IMR-90 (cell line): Measurements from ENCODE around the gene PTPRH. TPM values are rescaled to one million over a fixed set of nuclear protein-coding genes. Genes with fewer than 3 reads are reported as not detected.

Experiments
- ATAC-seq: fragments of 200-7000 bp; cut with Tn5 transposase; 2 replicates; pipeline ENCODE4 v1.9.1; 2020; ENCODE audit warnings: low read depth, mild to moderate bottlenecking, moderate library complexity
- BruUV-seq: library from RNA; stranded (reverse); fragments of 400-500 nt; replicated peaks from 2 replicates; lab custom pipeline; 2021; lab: Mats Ljungman, UMichigan
- CTCF ChIA-PET: fragments of 300-600 bp; formaldehyde crosslinking; extraction: SDS; loops from one replicate; lab custom pipeline; 2021; ENCODE audit warnings: antibody characterized with exemption; lab: Yijun Ruan, JAX
- POLR2A ChIA-PET: fragments of 300-600 bp; sonication (Branson Sonifier 250); formaldehyde crosslinking; loops from one replicate; lab custom pipeline; 2022; ENCODE audit warnings: antibody characterized with exemption; ENCODE audit not compliant: unreplicated experiment; lab: Charles Lee
- DNase-seq: peaks from one replicate; pipeline ENCODE4 v3.0.0; 2013
- H2AFZ ChIP-seq: replicated peaks from 2 replicates; pipeline ENCODE3; 2013; ENCODE audit warnings: low read length, mild to moderate bottlenecking; ENCODE audit not compliant: poor library complexity
- H2AK5ac ChIP-seq: 2 replicates; pipeline ENCODE4 v1.6.1; 2013; ENCODE audit warnings: low read depth, low read length, inconsistent platforms
- H2AK9ac ChIP-seq: replicated peaks from 2 replicates; pipeline ENCODE3; 2013; ENCODE audit warnings: mild to moderate bottlenecking, low read depth, low read length, moderate library complexity; ENCODE audit not compliant: poor library complexity
- H2BK120ac ChIP-seq: 2 replicates; pipeline ENCODE4 v1.6.1; 2013; ENCODE audit warnings: low read depth, low read length, inconsistent platforms
- H2BK15ac ChIP-seq: 3 replicates; pipeline ENCODE4 v1.6.1; 2013; ENCODE audit warnings: low read depth, low read length, inconsistent platforms
- H2BK20ac ChIP-seq: 2 replicates; pipeline ENCODE4 v1.6.1; 2013; ENCODE audit warnings: low read depth, mild to moderate bottlenecking, inconsistent platforms, low read length, moderate library complexity
- H2BK5ac ChIP-seq: 2 replicates; pipeline ENCODE4 v1.6.1; 2013; ENCODE audit warnings: mild to moderate bottlenecking, low read depth, low read length, inconsistent platforms; ENCODE audit not compliant: poor library complexity, severe bottlenecking
- H3K14ac ChIP-seq: replicated peaks from 2 replicates; pipeline ENCODE4 v1.6.1; 2013; ENCODE audit warnings: low read depth, low read length, inconsistent platforms
- H3K18ac ChIP-seq: 2 replicates; pipeline ENCODE4 v1.6.1; 2013; ENCODE audit warnings: low read depth, low read length, control low read depth
- H3K23ac ChIP-seq: 2 replicates; pipeline ENCODE4 v1.6.1; 2013; ENCODE audit warnings: low read depth, low read length, inconsistent platforms
- H3K27ac ChIP-seq: 2 replicates; pipeline ENCODE4 v1.5.1; 2013; ENCODE audit warnings: mild to moderate bottlenecking, control low read depth, low read length; ENCODE audit not compliant: insufficient read depth
- H3K27me3 ChIP-seq: 2 replicates; pipeline ENCODE4 v1.6.1; 2013; ENCODE audit warnings: low read length; ENCODE audit not compliant: control insufficient read depth, insufficient read depth
- H3K36me3 ChIP-seq: 2 replicates; pipeline ENCODE4 v1.6.1; 2013; ENCODE audit warnings: low read length, mixed read lengths; ENCODE audit not compliant: control insufficient read depth, insufficient read depth
- H3K4ac ChIP-seq: 2 replicates; pipeline ENCODE4 v1.6.1; 2013; ENCODE audit warnings: low read depth, low read length, inconsistent platforms
- H3K4me1 ChIP-seq: 2 replicates; pipeline ENCODE4 v1.6.1; 2013; ENCODE audit warnings: low read length, mixed read lengths; ENCODE audit not compliant: control insufficient read depth, insufficient read depth
- H3K4me2 ChIP-seq: 2 replicates; pipeline ENCODE4 v1.6.1; 2013; ENCODE audit warnings: low read depth, mild to moderate bottlenecking, control low read depth, low read length, moderate library complexity
- H3K4me3 ChIP-seq: 2 replicates; pipeline ENCODE4 v1.5.1; 2013; ENCODE audit warnings: low read depth, mild to moderate bottlenecking, control low read depth, low read length, moderate library complexity; ENCODE audit not compliant: insufficient read depth
- H3K56ac ChIP-seq: 2 replicates; pipeline ENCODE4 v1.6.1; 2013; ENCODE audit warnings: low read length, inconsistent platforms; ENCODE audit not compliant: insufficient read depth; ENCODE audit errors: extremely low read depth
- H3K79me1 ChIP-seq, 2 experiments: 2 replicates each; pipeline ENCODE4 v1.6.1; 2013; ENCODE audit warnings: low read length in 2 of 2, inconsistent platforms in 1 of 2, low read depth in 1 of 2
- H3K9ac ChIP-seq: 2 replicates; pipeline ENCODE4 v1.6.1; 2013; ENCODE audit warnings: low read depth, low read length, control low read depth
- H3K9me1 ChIP-seq: 2 replicates; pipeline ENCODE4 v1.6.1; 2013; ENCODE audit warnings: low read length, inconsistent platforms; ENCODE audit not compliant: insufficient read depth
- H3K9me3 ChIP-seq: 2 replicates; pipeline ENCODE4 v1.6.1; 2013; ENCODE audit warnings: low read length; ENCODE audit not compliant: control insufficient read depth, insufficient read depth
- H4K20me1 ChIP-seq: 2 replicates; pipeline ENCODE4 v1.6.1; 2013; ENCODE audit warnings: low read length, inconsistent platforms; ENCODE audit not compliant: insufficient read depth
- H4K5ac ChIP-seq: 2 replicates; pipeline ENCODE4 v1.6.1; 2013; ENCODE audit warnings: mild to moderate bottlenecking, low read depth, low read length, control low read depth
- H4K8ac ChIP-seq, 2 experiments: 2 replicates each; pipeline ENCODE4 v1.6.1; 2013; ENCODE audit warnings: low read depth in 2 of 2, low read length in 2 of 2, control low read depth in 1 of 2, inconsistent platforms in 1 of 2
- H4K91ac ChIP-seq: 2 replicates; pipeline ENCODE4 v1.6.1; 2013; ENCODE audit warnings: low read depth, low read length, inconsistent platforms; ENCODE audit not compliant: insufficient read depth
- BHLHE40 ChIP-seq: fragments of 150-350 bp; IDR thresholded peaks from 2 replicates; pipeline ENCODE4 v1.6.1; 2016; ENCODE audit warnings: mild to moderate bottlenecking, low read depth, low read length
- CEBPB ChIP-seq: IDR thresholded peaks from 2 replicates; pipeline ENCODE4 v1.6.1; 2012; ENCODE audit warnings: low read depth, low read length, improper control_type of control experiment
- CHD1 ChIP-seq: IDR thresholded peaks from 2 replicates; pipeline ENCODE4 v1.6.1; 2012; ENCODE audit warnings: low read depth, low read length, improper control_type of control experiment
- FOS ChIP-seq: fragments of 150-350 bp; IDR thresholded peaks from 2 replicates; pipeline ENCODE4 v1.6.1; 2016; ENCODE audit warnings: low read depth, low read length
- MAFK ChIP-seq: IDR thresholded peaks from 2 replicates; pipeline ENCODE4 v1.6.1; 2012; ENCODE audit warnings: low read depth, low read length, improper control_type of control experiment
- MAZ ChIP-seq: IDR thresholded peaks from 2 replicates; pipeline ENCODE4 v1.6.1; 2012; ENCODE audit warnings: low read depth, mild to moderate bottlenecking, low read length, improper control_type of control experiment, moderate library complexity, borderline replicate concordance
- MXI1 ChIP-seq: IDR thresholded peaks from 2 replicates; pipeline ENCODE4 v1.6.1; 2012; ENCODE audit warnings: low read depth, mild to moderate bottlenecking, low read length, moderate library complexity, borderline replicate concordance
- POLR2A ChIP-seq: IDR thresholded peaks from 2 replicates; pipeline ENCODE4 v1.6.1; 2012; ENCODE audit warnings: mild to moderate bottlenecking, low read depth, low read length
- RAD21 ChIP-seq: IDR thresholded peaks from 2 replicates; pipeline ENCODE4 v1.6.1; 2012; ENCODE audit warnings: low read length, improper control_type of control experiment
- RCOR1 ChIP-seq: IDR thresholded peaks from 2 replicates; pipeline ENCODE4 v1.6.1; 2012; ENCODE audit warnings: mild to moderate bottlenecking, low read length, improper control_type of control experiment; ENCODE audit not compliant: insufficient replicate concordance
- RFX5 ChIP-seq: IDR thresholded peaks from 2 replicates; pipeline ENCODE4 v1.8.0; 2012; ENCODE audit warnings: low read depth, mild to moderate bottlenecking, low read length, moderate library complexity
- WGBS, 2 experiments: methylation state at CpG; one replicate each; pipeline versions ENCODE4 v1.1.5 to v1.1.7; 2013; ENCODE audit warnings: missing lambda C conversion rate in 2 of 2; ENCODE audit not compliant: insufficient read length in 1 of 2; ENCODE audit errors: extremely low coverage in 2 of 2; 5-methylcytosine and 5-hydroxymethylcytosine counted together
- dilution Hi-C: fragments of 300-500 bp; cut with HindIII; formaldehyde crosslinking; loops from one replicate; pipeline ENCODE4 v1.14.3; 2018; ENCODE audit warnings: low sequenced_read_pairs; ENCODE audit not compliant: unreplicated experiment
- in situ Hi-C: fragments of 300-500 bp; cut with MboI; formaldehyde crosslinking; loops from 3 replicates; pipeline ENCODE4 v1.14.3; 2019; ENCODE audit warnings: low sequenced_read_pairs, inconsistent platforms, mixed read lengths
- intact Hi-C: fragments of 100-400 bp; cut with micrococcal nuclease; formaldehyde crosslinking; loops from 2 replicates; pipeline ENCODE4 v1.10.0; 2022
- polyA plus RNA-seq, 3 experiments: library from polyadenylated mRNA; depleted of rRNA; stranded (reverse); fragments of >200 nt; gene quantifications; 2 replicates each; pipeline ENCODE4 v1.2.3, GENCODE V29; 2012; ENCODE audit warnings: low replicate concordance in 1 of 3
- total RNA-seq: library from RNA; depleted of rRNA; stranded (reverse); fragments of >200 nt; gene quantifications from 2 replicates; pipeline ENCODE4 v1.2.3, GENCODE V29; 2012
- TF ChIP-seq, protein P1 (sequence below): fragments of 150-350 bp; IDR thresholded peaks from 2 replicates; pipeline ENCODE4 v1.6.1; 2016; ENCODE audit warnings: low read depth, mild to moderate bottlenecking, low read length, moderate library complexity, borderline replicate concordance
- TF ChIP-seq, protein P2 (sequence below): conservative IDR thresholded peaks from 2 replicates; pipeline ENCODE4 v1.5.1; 2012; ENCODE audit warnings: mild to moderate bottlenecking, low read depth, low read length, improper control_type of control experiment

PTPRH gene
- total and polyA plus RNA-seq, 2 of the 4 experiments (the other 2 are of a cell fraction), result 1.3 to 3.4 TPM

DNA sequence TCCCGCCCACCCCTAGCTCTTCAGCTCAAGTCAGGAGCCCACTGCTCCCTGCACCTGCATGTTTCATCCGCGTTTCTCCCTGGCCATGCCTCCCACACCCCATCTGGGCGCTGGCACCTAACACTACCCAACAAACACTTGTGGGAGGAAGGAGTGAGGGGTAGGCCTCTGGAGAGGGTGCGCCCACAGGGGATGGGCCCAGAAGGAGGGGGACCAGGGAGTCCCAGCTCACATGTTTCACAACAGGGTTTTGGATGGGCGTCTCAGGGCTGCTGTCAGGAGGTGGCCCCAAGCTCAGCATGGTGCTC lies 31.4 kb upstream of the PTPRH start:
- Histone ChIP-seq H2BK120ac (no peak overlapping the region), H3K23ac (no peak overlapping the region), H2AK9ac (no peak overlapping the region), H3K9me1 (peaks cover 5% of the 10 kb centered on the region), H3K14ac (no peak overlapping the region), H2BK15ac (no peak overlapping the region), H4K5ac (no peak overlapping the region), H3K4me3 (no peak overlapping the region), H3K4me1 (no peaks in the 10 kb centered on the region), H2AFZ (no peak overlapping the region), H3K4ac (no peak overlapping the region), H3K36me3 (peaks cover 81% of the 10 kb centered on the region), H4K20me1 (peaks cover 3% of the 10 kb centered on the region), H4K91ac (no peak overlapping the region), H4K8ac (no peak overlapping the region), H2AK5ac (no peak overlapping the region), H3K27me3 (no peaks in the 10 kb centered on the region), H2BK20ac (no peak overlapping the region), H3K27ac (no peak overlapping the region), H3K79me1 (peaks cover 2 to 34% of the 10 kb centered on the region in 2 experiments; a peak in 3 of 4 replicates), H3K9me3 (no peaks in the 10 kb centered on the region), H3K9ac (no peak overlapping the region), H2BK5ac (no peak overlapping the region), H3K56ac (no peak overlapping the region), H3K18ac (no peak overlapping the region), H3K4me2 (no peak overlapping the region)
- DNase-seq, result no peak
- no TSS peak for BruUV-seq
- CTCF ChIA-PET, result no interaction called here
- POLR2A ChIA-PET, result no interaction called here
- ATAC-seq, result no peak
- intact Hi-C loops, result no loop called here
- TF ChIP-seq BHLHE40, result no peak
- no peak for TF ChIP-seq RFX5
- TF ChIP-seq CHD1, result no peak
- no peak for TF ChIP-seq CEBPB
- TF ChIP-seq MAFK, result no peak
- no peak for TF ChIP-seq FOS
- TF ChIP-seq, protein P1, sequence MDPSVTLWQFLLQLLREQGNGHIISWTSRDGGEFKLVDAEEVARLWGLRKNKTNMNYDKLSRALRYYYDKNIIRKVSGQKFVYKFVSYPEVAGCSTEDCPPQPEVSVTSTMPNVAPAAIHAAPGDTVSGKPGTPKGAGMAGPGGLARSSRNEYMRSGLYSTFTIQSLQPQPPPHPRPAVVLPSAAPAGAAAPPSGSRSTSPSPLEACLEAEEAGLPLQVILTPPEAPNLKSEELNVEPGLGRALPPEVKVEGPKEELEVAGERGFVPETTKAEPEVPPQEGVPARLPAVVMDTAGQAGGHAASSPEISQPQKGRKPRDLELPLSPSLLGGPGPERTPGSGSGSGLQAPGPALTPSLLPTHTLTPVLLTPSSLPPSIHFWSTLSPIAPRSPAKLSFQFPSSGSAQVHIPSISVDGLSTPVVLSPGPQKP, result no peak
- TF ChIP-seq MXI1, result no peak
- TF ChIP-seq POLR2A, result no peak
- TF ChIP-seq MAZ, result no peak
- TF ChIP-seq RCOR1, result no peak
- TF ChIP-seq, protein P2, sequence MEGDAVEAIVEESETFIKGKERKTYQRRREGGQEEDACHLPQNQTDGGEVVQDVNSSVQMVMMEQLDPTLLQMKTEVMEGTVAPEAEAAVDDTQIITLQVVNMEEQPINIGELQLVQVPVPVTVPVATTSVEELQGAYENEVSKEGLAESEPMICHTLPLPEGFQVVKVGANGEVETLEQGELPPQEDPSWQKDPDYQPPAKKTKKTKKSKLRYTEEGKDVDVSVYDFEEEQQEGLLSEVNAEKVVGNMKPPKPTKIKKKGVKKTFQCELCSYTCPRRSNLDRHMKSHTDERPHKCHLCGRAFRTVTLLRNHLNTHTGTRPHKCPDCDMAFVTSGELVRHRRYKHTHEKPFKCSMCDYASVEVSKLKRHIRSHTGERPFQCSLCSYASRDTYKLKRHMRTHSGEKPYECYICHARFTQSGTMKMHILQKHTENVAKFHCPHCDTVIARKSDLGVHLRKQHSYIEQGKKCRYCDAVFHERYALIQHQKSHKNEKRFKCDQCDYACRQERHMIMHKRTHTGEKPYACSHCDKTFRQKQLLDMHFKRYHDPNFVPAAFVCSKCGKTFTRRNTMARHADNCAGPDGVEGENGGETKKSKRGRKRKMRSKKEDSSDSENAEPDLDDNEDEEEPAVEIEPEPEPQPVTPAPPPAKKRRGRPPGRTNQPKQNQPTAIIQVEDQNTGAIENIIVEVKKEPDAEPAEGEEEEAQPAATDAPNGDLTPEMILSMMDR, result no peak
- no peak for TF ChIP-seq RAD21
- in situ Hi-C loops, result no loop called here
- dilution Hi-C loops, result no loop called here
- 100% methylated on average over 2 of the region's 6 CpGs; no CpG with 5 or more reads in 1 of the 2 experiments for WGBS, 2 experiments
